Measurements from ENCODE around the gene NAA15. TPM values are rescaled to one million over a fixed set of nuclear protein-coding genes. Genes with fewer than 3 reads are reported as not detected.

Gene NAA15
- total and polyA plus RNA-seq, 2 of the 8 experiments (the other 6 are each of a cell fraction or from before 2014, with no cell fraction given): 9.7 to 124 TPM

DNA sequence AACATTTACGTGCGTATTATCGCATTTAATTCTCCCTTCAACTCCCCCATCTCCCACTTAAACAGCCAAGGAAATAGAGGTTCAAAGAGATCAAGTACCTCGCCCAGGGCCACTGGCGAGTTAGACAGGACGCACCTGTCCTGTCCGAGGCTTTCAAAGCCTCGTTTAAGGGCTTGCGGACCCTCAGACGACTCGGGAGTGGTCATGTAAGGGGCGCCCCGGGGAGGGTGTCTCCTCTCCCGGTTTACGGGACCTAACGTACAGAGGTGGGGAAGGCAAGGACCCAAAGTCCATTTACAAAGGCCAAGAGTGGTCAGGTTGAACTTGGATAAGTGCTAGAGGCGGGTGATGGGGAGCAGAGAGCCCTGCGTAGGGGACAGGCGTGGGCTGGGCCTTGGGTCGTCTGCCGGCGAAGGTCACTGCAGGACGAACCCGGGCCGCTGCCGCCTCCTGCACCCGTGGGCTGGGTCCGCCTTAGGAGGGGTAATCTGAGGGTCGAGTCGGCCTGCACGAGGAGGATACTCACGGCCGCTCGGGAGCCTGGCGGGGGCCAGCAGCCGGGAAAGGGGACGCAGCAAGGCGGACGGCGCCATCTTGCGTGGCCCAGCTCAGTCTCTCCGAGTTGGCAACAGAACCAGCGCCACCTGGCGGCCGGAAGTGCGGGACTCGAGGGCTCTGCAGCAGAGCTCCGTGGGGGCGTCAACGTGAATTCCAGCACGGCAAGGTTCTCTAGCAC is 5.9 kb upstream of the NAA15 start (continued):
- TF ChIP-seq HDAC2 (IDR thresholded peaks at IDR 0.05; ENCODE audit: borderline replicate concordance in 1 of 2, low read depth in 2 of 2, low read length in 2 of 2) (peak; percentile 59; a peak in 1 of 4 replicates), TEAD4 (IDR thresholded peaks at IDR 0.05; ENCODE audit: low read depth, low read length) (peak; percentile 80), RBBP5 (IDR thresholded peaks at IDR 0.05; ENCODE audit: borderline replicate concordance, low read depth, low read length) (peak; percentile 91; the same call in 1 of the 2 replicates), RFX5 (IDR thresholded peaks at IDR 0.05; ENCODE audit: borderline replicate concordance, low read depth, low read length) (no peak), SP1 (IDR thresholded peaks at IDR 0.05; ENCODE audit: low read depth, low read length) (no peak), NANOG (IDR thresholded peaks at IDR 0.05; ENCODE audit: insufficient read depth, low read depth, low read length, poor library complexity, severe bottlenecking) (peak; percentile 10), CBX8 (IDR thresholded peaks at IDR 0.05; ENCODE audit: borderline replicate concordance, low read depth, low read length) (no peak), RNF2 (IDR thresholded peaks at IDR 0.05; ENCODE audit: borderline replicate concordance, low read depth, low read length, missing control alignments, poor library complexity, severe bottlenecking) (no peak), RXRA (IDR thresholded peaks at IDR 0.05; ENCODE audit: insufficient read depth, low read depth, low read length) (no peak), SP2 (IDR thresholded peaks at IDR 0.05; ENCODE audit: low read length) (no peak), SP4 (IDR thresholded peaks at IDR 0.05; ENCODE audit: low read length) (0 out of 2 replicates have a peak, but pooled peaks have one; percentile 56), GABPA (IDR thresholded peaks at IDR 0.05; ENCODE audit: borderline replicate concordance, insufficient read depth, low read length) (peak; percentile 65; the same call in 1 of the 2 replicates), SUZ12 (IDR thresholded peaks at IDR 0.05; ENCODE audit: low read length) (no peak), BRCA1 (IDR thresholded peaks at IDR 0.05; ENCODE audit: low read depth, low read length) (no peak), JUN (IDR thresholded peaks at IDR 0.05; ENCODE audit: low read depth, low read length) (no peak), ZNF274 (IDR thresholded peaks at IDR 0.05; ENCODE audit: borderline replicate concordance, extremely low read depth, low read length) (no peak), SIRT6 (IDR thresholded peaks at IDR 0.05; ENCODE audit: low read length) (no peak), SAP30 (IDR thresholded peaks at IDR 0.05; ENCODE audit: insufficient read depth, insufficient replicate concordance, low read length) (no peak), BCL11A (IDR thresholded peaks at IDR 0.05; ENCODE audit: low read depth in 2 of 2, low read length in 2 of 2) (no peak)
- TF ChIP-seq, protein P1, sequence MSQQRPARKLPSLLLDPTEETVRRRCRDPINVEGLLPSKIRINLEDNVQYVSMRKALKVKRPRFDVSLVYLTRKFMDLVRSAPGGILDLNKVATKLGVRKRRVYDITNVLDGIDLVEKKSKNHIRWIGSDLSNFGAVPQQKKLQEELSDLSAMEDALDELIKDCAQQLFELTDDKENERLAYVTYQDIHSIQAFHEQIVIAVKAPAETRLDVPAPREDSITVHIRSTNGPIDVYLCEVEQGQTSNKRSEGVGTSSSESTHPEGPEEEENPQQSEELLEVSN (IDR thresholded peaks at IDR 0.05): no peak; the same call in 1 of the 2 replicates
- TF ChIP-seq, protein P2, sequence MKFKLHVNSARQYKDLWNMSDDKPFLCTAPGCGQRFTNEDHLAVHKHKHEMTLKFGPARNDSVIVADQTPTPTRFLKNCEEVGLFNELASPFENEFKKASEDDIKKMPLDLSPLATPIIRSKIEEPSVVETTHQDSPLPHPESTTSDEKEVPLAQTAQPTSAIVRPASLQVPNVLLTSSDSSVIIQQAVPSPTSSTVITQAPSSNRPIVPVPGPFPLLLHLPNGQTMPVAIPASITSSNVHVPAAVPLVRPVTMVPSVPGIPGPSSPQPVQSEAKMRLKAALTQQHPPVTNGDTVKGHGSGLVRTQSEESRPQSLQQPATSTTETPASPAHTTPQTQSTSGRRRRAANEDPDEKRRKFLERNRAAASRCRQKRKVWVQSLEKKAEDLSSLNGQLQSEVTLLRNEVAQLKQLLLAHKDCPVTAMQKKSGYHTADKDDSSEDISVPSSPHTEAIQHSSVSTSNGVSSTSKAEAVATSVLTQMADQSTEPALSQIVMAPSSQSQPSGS (IDR thresholded peaks at IDR 0.05; ENCODE audit: low read length): no peak; the same call in 1 of the 2 replicates

All from H1 (cell line).